K562 (cell line): ENCODE results near the gene PALLD. TPM values are rescaled to one million over a fixed set of nuclear protein-coding genes. Genes with fewer than 3 reads are reported as not detected.

ENCODE experiments used
- ATAC-seq: fragments of 200-7000 bp; cut with Tn5 transposase; 3 replicates; pipeline ENCODE4 v1.9.1; 2020; ENCODE audit warnings: moderate library complexity
- BruUV-seq: library from RNA; stranded (reverse); fragments of 400-500 nt; replicated peaks from 2 replicates; lab custom pipeline; 2021; lab: Mats Ljungman, UMichigan
- CTCF ChIA-PET: fragments of 300-600 bp; formaldehyde crosslinking; extraction: SDS; loops from one replicate; lab custom pipeline; 2021; ENCODE audit warnings: low intra/inter-chr PET ratio; lab: Yijun Ruan, JAX
- POLR2A ChIA-PET: fragments of 300-600, 350-650 bp; sonication (Branson Sonifier 250); formaldehyde crosslinking; extraction: SDS; loops from one replicate; lab custom pipeline; 2021; ENCODE audit warnings: antibody characterized with exemption, inconsistent platforms; lab: Yijun Ruan, JAX
- DNase-seq, 4 experiments: peaks; one replicate each; pipeline versions ENCODE4 v3.0.0 to v3.0.0-alpha.2; 2011 to 2018; ENCODE audit warnings: low spot score in 3 of 4, mixed read lengths in 3 of 4; ENCODE audit errors: extremely low read depth in 1 of 4
- FAIRE-seq: peaks from 2 replicates; lab custom pipeline; 2011; peaks lifted over from hg19 to GRCh38; lab: Jason Lieb, UNC
- H2AFZ ChIP-seq: 2 replicates; pipeline ENCODE4 v1.6.0; 2011; ENCODE audit warnings: low read depth, low read length, control low read depth, inconsistent platforms
- H3K27ac ChIP-seq: fragments of 200-600 bp; 3 replicates; pipeline ENCODE4 v1.8.0; 2011; ENCODE audit warnings: low read depth, mild to moderate bottlenecking, control low read depth, inconsistent platforms, low read length, moderate library complexity, mixed read lengths; ENCODE audit errors: extremely low read depth
- H3K27me3 ChIP-seq, 2 experiments: fragments of 300-600 bp in 1 of 2; 2 replicates in 1 of 2; 3 replicates in 1 of 2; pipeline versions ENCODE4 v1.6.0 to v1.8.0; 2011; ENCODE audit warnings: inconsistent platforms in 2 of 2, low read length in 2 of 2, mild to moderate bottlenecking in 1 of 2, mixed read lengths in 1 of 2, moderate library complexity in 1 of 2; ENCODE audit not compliant: control insufficient read depth in 2 of 2, insufficient read depth in 2 of 2
- H3K36me3 ChIP-seq: fragments of 300-600 bp; 3 replicates; pipeline ENCODE4 v1.8.0; 2011; ENCODE audit warnings: mild to moderate bottlenecking, low read length, inconsistent platforms; ENCODE audit not compliant: control insufficient read depth, insufficient read depth
- H3K4me1 ChIP-seq, 2 experiments: fragments of 200-600 bp in 1 of 2; replicated peaks in 1 of 2; 2 replicates in 1 of 2; 3 replicates in 1 of 2; pipeline versions ENCODE4 v1.5.1 to v1.8.0; 2011; ENCODE audit warnings: inconsistent platforms in 2 of 2, low read length in 2 of 2, mild to moderate bottlenecking in 1 of 2, mixed read lengths in 1 of 2, moderate library complexity in 1 of 2; ENCODE audit not compliant: control insufficient read depth in 2 of 2, insufficient read depth in 2 of 2
- H3K4me2 ChIP-seq: 2 replicates; pipeline ENCODE4 v1.6.1; 2011; ENCODE audit warnings: low read length, control low read depth, inconsistent platforms, mixed read lengths; ENCODE audit not compliant: insufficient read depth
- H3K4me3 ChIP-seq: fragments of 200-600 bp; sonication (generic), shearing (Covaris generic); 2 replicates; pipeline ENCODE4 v1.5.1; 2016; ENCODE audit warnings: control low read depth, inconsistent platforms
- H3K79me2 ChIP-seq: fragments of 200-600 bp; 3 replicates; pipeline ENCODE4 v1.8.0; 2011; ENCODE audit warnings: low read length, inconsistent platforms; ENCODE audit not compliant: control insufficient read depth, insufficient read depth
- H3K9ac ChIP-seq, 2 experiments: 2 replicates each; pipeline versions ENCODE4 v1.6.0 to v1.6.1; 2011; ENCODE audit warnings: low read depth in 2 of 2, low read length in 2 of 2, control low read depth in 1 of 2, inconsistent platforms in 1 of 2, mild to moderate bottlenecking in 1 of 2, mixed read lengths in 1 of 2; ENCODE audit not compliant: insufficient read depth in 1 of 2
- H3K9me1 ChIP-seq: one replicate; pipeline ENCODE4 v1.6.0; 2011; ENCODE audit warnings: inconsistent platforms, mild to moderate bottlenecking, low read length, moderate library complexity; ENCODE audit not compliant: control insufficient read depth, insufficient read depth
- H3K9me3 ChIP-seq: replicated peaks from 2 replicates; pipeline ENCODE4 v1.5.1; 2011; ENCODE audit warnings: low read depth, low read length, inconsistent platforms; ENCODE audit not compliant: control insufficient read depth, insufficient read depth
- H4K20me1 ChIP-seq: replicated peaks from 2 replicates; pipeline ENCODE4 v1.6.1; 2011; ENCODE audit warnings: low read length, inconsistent platforms, mixed read lengths; ENCODE audit not compliant: control insufficient read depth, insufficient read depth
- DMBX1 ChIP-seq: fragments of 250-450 bp; sonication (Bioruptor Pico); IDR thresholded peaks from 2 replicates; pipeline ENCODE4 v1.8.0; 2022; ENCODE audit warnings: inconsistent platforms, mild to moderate bottlenecking, moderate library complexity, borderline replicate concordance
- EP400 ChIP-seq: fragments of 450-650 bp; IDR thresholded peaks from 2 replicates; pipeline ENCODE4 v1.6.1; 2017; ENCODE audit warnings: antibody characterized with exemption, mild to moderate bottlenecking, moderate library complexity
- ETV1 ChIP-seq: fragments of 450-650 bp; conservative IDR thresholded peaks from 2 replicates; pipeline ENCODE4 v1.6.1; 2016; ENCODE audit warnings: missing genetic modification characterization, control low read depth, low read depth, missing compliant biosample characterization
- GTF2E2 ChIP-seq: fragments of 200-800 bp; sonication (Bioruptor generic); IDR thresholded peaks from 2 replicates; pipeline ENCODE4 v1.6.1; 2016; ENCODE audit warnings: missing genetic modification characterization, missing compliant biosample characterization
- HNRNPH1 ChIP-seq: fragments of 200-400 bp; formaldehyde crosslinking; optimal IDR thresholded peaks from 2 replicates; pipeline ENCODE3; 2017; ENCODE audit warnings: low read depth, mild to moderate bottlenecking, low read length, moderate library complexity
- MTA1 ChIP-seq: fragments of 450-650 bp; IDR thresholded peaks from 2 replicates; pipeline ENCODE4 v1.6.1; 2017; ENCODE audit warnings: borderline replicate concordance
- NCOA6 ChIP-seq: fragments of 450-650 bp; IDR thresholded peaks from 2 replicates; pipeline ENCODE4 v1.6.1; 2017; ENCODE audit warnings: mild to moderate bottlenecking
- NFXL1 ChIP-seq: fragments of 450-650 bp; formaldehyde crosslinking; IDR thresholded peaks from 2 replicates; pipeline ENCODE4 v1.4.0; 2021; ENCODE audit warnings: mild to moderate bottlenecking
- SREBF2 ChIP-seq: sonication (generic); formaldehyde crosslinking; IDR thresholded peaks from 2 replicates; pipeline ENCODE4 v1.4.0; 2020; ENCODE audit warnings: mild to moderate bottlenecking, missing genetic modification reagents
- TOE1 ChIP-seq, 2 experiments: fragments of 450-650 bp in 1 of 2; sonication (generic) in 1 of 2; formaldehyde crosslinking in 1 of 2; IDR thresholded peaks; 2 replicates each; pipeline versions ENCODE4 v1.7.1 to v1.8.0; 2016 to 2022; ENCODE audit warnings: borderline replicate concordance in 2 of 2, mild to moderate bottlenecking in 2 of 2, antibody characterized with exemption in 1 of 2, inconsistent platforms in 1 of 2, low read depth in 1 of 2, missing genetic modification reagents in 1 of 2, moderate library complexity in 1 of 2
- YBX1 ChIP-seq: fragments of 450-650 bp; IDR thresholded peaks from 2 replicates; pipeline ENCODE4 v1.7.1; 2016; ENCODE audit warnings: mild to moderate bottlenecking
- ZKSCAN8 ChIP-seq: fragments of 200-800 bp; sonication (Bioruptor generic); IDR thresholded peaks from 2 replicates; pipeline ENCODE4 v1.6.1; 2016; ENCODE audit warnings: missing genetic modification characterization, missing compliant biosample characterization
- ZNF212 ChIP-seq: fragments of 450-650 bp; formaldehyde crosslinking; IDR thresholded peaks from 2 replicates; pipeline ENCODE4 v1.4.0; 2020; ENCODE audit warnings: mild to moderate bottlenecking
- ZNF436 ChIP-seq: fragments of 250-450, 450-650 bp; sonication (Bioruptor Pico); formaldehyde crosslinking; IDR thresholded peaks from 2 replicates; pipeline ENCODE4 v1.7.0; 2020; ENCODE audit warnings: mild to moderate bottlenecking
- ZNF584 ChIP-seq: fragments of 200-800 bp; sonication (Bioruptor generic); IDR thresholded peaks from 2 replicates; pipeline ENCODE4 v1.6.1; 2016; ENCODE audit warnings: low read depth, mild to moderate bottlenecking, missing genetic modification characterization, missing compliant biosample characterization
- in situ Hi-C: fragments of 300-500 bp; cut with MboI; formaldehyde crosslinking; loops from 4 replicates; pipeline ENCODE4 v1.15.0; 2018; ENCODE audit warnings: inconsistent platforms, mixed read lengths
- intact Hi-C: fragments of 100-400 bp; cut with micrococcal nuclease; formaldehyde crosslinking; loops from 2 replicates; pipeline ENCODE4 v1.14.2; 2022
- polyA plus RNA-seq, 8 experiments: library from polyadenylated mRNA; depleted of rRNA in 4 of 8; stranded (reverse) in 5 of 8; unstranded in 3 of 8; fragments of >200 nt; fragmentation: Nextera tagmentation in 2 of 8; fragmentation: Illumina TruSeq in 1 of 8; extraction: Ambion mirVana in 2 of 8; extraction: Trizol in 1 of 8; gene quantifications; 2 replicates each; pipeline versions ENCODE4 v1.2.1 to v1.2.3, GENCODE V29; 2011 to 2014; ENCODE audit warnings: inconsistent platforms in 1 of 8, missing spikeins in 1 of 8
- total RNA-seq, 7 experiments: library from RNA; depleted of rRNA in 6 of 7; stranded (reverse); fragments of >200 nt in 6 of 7; fragmentation: Illumina TruSeq in 2 of 7; extraction: Trizol in 2 of 7; gene quantifications; 2 replicates each; pipeline versions ENCODE4 v1.2.1 to v1.2.3, GENCODE V29; 2011 to 2021; ENCODE audit warnings: low replicate concordance in 1 of 7
- TF ChIP-seq, protein P1 (sequence below), 3 experiments: fragments of 200-800 bp in 1 of 3; sonication (Bioruptor generic) in 1 of 3; sonication (generic) in 1 of 3; formaldehyde crosslinking in 1 of 3; IDR thresholded peaks; 2 replicates each; pipeline versions ENCODE4 v1.6.1 to v1.8.0; 2016 to 2022; ENCODE audit warnings: mild to moderate bottlenecking in 2 of 3, missing compliant biosample characterization in 2 of 3, missing genetic modification characterization in 2 of 3, missing genetic modification reagents in 1 of 3
- TF ChIP-seq, protein P2 (sequence below), 2 experiments: fragments of 450-650 bp; conservative IDR thresholded peaks; 2 replicates each; pipeline ENCODE4 v1.6.1; 2017; ENCODE audit warnings: mild to moderate bottlenecking in 2 of 2, moderate library complexity in 2 of 2
- TF ChIP-seq, protein P3 (sequence below): fragments of 250-450 bp; sonication (Bioruptor Pico); IDR thresholded peaks from 2 replicates; pipeline ENCODE4 v1.5.1; 2021; ENCODE audit warnings: mild to moderate bottlenecking
- TF ChIP-seq, protein P4 (sequence below): fragments of 450-650 bp; IDR thresholded peaks from 2 replicates; pipeline ENCODE4 v1.6.1; 2016; ENCODE audit warnings: antibody characterized with exemption

The PALLD gene
- total and polyA plus RNA-seq, 9 of the 15 experiments (the other 6 are each of a cell fraction or from before 2014, with no cell fraction given): 0.01 to 0.35 (median 0.06) TPM; not detected in 3

DNA sequence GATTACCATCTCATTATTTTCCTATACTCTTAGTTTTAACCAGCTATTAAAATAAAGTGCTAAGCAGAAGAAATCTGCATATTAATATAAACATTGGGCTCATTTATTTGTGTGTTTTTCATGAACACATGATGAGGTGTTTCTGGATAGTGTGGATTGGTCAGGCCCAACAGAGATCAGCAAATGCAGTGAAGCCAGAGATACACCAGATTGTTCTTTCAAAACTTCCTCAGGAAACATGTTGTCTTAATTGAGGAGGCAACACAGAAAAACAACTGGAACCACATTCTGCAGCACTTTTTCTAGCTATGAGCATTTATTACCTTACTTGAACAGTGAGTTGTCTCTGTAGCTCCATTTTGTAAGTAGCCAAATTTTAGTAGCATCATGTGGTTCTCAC, 69.9 kb downstream of the PALLD start:
- Histone ChIP-seq H3K4me1 (no peaks in the 10 kb centered on the region), H3K27ac (no peak overlapping the region), H4K20me1 (no peaks in the 10 kb centered on the region), H3K4me2 (no peak overlapping the region), H3K79me2 (no peaks in the 10 kb centered on the region), H3K9me3 (no peaks in the 10 kb centered on the region), H3K27me3 (no peaks in the 10 kb centered on the region), H3K36me3 (no peaks in the 10 kb centered on the region), H3K4me3 (no peak overlapping the region), H3K9ac (no peak overlapping the region), H2AFZ (no peak overlapping the region), H3K9me1 (no peaks in the 10 kb centered on the region)
- CTCF ChIA-PET: no interaction called here
- intact Hi-C loops: no loop called here
- FAIRE-seq: no peak
- no TSS peak for BruUV-seq
- no peak for ATAC-seq
- POLR2A ChIA-PET: no interaction called here
- in situ Hi-C loops: no loop called here
- TF ChIP-seq ZNF212 (CRISPR knock-in tag) (no peak), MTA1 (no peak), ZNF436 (CRISPR knock-in tag) (no peak), GTF2E2 (tag) (no peak), HNRNPH1 (no peak), ETV1 (no peak), NCOA6 (no peak), ZKSCAN8 (CRISPR knock-in tag) (no peak), SREBF2 (CRISPR knock-in tag) (no peak), TOE1 (IDR thresholded peaks at IDR 0.05; ENCODE audit: borderline replicate concordance) (no peak), TOE1 (CRISPR knock-in tag; IDR thresholded peaks at IDR 0.05; ENCODE audit: borderline replicate concordance, low read depth) (no peak), ZNF584 (no peak), DMBX1 (no peak), NFXL1 (CRISPR knock-in tag) (no peak), YBX1 (no peak), EP400 (no peak)
- TF ChIP-seq, protein P1, sequence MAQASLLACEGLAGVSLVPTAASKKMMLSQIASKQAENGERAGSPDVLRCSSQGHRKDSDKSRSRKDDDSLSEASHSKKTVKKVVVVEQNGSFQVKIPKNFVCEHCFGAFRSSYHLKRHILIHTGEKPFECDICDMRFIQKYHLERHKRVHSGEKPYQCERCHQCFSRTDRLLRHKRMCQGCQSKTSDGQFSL (CRISPR knock-in tag; IDR thresholded peaks at IDR 0.05): no peak
- TF ChIP-seq, protein P1 (tag; IDR thresholded peaks at IDR 0.05): no peak
- TF ChIP-seq, protein P2, sequence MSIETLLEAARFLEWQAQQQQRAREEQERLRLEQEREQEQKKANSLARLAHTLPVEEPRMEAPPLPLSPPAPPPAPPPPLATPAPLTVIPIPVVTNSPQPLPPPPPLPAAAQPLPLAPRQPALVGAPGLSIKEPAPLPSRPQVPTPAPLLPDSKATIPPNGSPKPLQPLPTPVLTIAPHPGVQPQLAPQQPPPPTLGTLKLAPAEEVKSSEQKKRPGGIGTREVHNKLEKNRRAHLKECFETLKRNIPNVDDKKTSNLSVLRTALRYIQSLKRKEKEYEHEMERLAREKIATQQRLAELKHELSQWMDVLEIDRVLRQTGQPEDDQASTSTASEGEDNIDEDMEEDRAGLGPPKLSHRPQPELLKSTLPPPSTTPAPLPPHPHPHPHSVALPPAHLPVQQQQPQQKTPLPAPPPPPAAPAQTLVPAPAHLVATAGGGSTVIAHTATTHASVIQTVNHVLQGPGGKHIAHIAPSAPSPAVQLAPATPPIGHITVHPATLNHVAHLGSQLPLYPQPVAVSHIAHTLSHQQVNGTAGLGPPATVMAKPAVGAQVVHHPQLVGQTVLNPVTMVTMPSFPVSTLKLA (conservative IDR thresholded peaks at IDR 0.05): no peak
- TF ChIP-seq, protein P3, sequence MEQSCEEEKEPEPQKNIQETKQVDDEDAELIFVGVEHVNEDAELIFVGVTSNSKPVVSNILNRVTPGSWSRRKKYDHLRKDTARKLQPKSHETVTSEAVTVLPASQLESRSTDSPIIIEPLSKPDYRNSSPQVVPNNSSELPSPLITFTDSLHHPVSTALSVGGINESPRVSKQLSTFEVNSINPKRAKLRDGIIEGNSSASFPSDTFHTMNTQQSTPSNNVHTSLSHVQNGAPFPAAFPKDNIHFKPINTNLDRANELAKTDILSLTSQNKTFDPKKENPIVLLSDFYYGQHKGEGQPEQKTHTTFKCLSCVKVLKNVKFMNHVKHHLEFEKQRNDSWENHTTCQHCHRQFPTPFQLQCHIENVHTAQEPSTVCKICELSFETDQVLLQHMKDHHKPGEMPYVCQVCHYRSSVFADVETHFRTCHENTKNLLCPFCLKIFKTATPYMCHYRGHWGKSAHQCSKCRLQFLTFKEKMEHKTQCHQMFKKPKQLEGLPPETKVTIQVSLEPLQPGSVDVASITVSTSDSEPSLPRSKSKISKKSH: no peak
- TF ChIP-seq, protein P4, sequence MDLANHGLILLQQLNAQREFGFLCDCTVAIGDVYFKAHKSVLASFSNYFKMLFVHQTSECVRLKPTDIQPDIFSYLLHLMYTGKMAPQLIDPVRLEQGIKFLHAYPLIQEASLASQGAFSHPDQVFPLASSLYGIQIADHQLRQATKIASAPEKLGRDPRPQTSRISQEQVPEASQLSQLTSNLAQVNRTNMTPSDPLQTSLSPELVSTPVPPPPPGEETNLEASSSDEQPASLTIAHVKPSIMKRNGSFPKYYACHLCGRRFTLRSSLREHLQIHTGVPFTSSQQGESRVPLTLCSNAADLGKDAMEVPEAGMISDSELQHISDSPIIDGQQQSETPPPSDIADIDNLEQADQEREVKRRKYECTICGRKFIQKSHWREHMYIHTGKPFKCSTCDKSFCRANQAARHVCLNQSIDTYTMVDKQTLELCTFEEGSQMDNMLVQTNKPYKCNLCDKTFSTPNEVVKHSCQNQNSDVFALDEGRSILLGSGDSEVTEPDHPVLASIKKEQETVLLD: no peak
- DNase-seq: no peak
